HepG2 (cell line): ENCODE results near the gene HES2. TPM values are rescaled to one million over a fixed set of nuclear protein-coding genes. Genes with fewer than 3 reads are reported as not detected.

Experiments
- ATAC-seq: fragments of 200-7000 bp; cut with Tn5 transposase; 3 replicates; pipeline ENCODE4 v1.9.1; 2020; ENCODE audit warnings: mild to moderate bottlenecking, moderate library complexity
- BruUV-seq: library from RNA; stranded (reverse); fragments of 400-500 nt; replicated peaks from 2 replicates; lab custom pipeline; 2021; lab: Mats Ljungman, UMichigan
- CTCF ChIA-PET: fragments of 300-600 bp; formaldehyde crosslinking; extraction: SDS; loops from one replicate; lab custom pipeline; 2021; ENCODE audit warnings: low total read pairs, inconsistent platforms, low intra/inter-chr PET ratio; lab: Yijun Ruan, JAX
- POLR2A ChIA-PET: fragments of 350-600 bp; sonication (Branson Sonifier 250); formaldehyde crosslinking; loops from one replicate; lab custom pipeline; 2020; ENCODE audit warnings: antibody characterized with exemption, inconsistent platforms; lab: Yijun Ruan, JAX
- DNase-seq: peaks from one replicate; pipeline ENCODE4 v3.0.0-alpha.2; 2015; ENCODE audit warnings: low spot score
- FAIRE-seq: peaks from 3 replicates; lab custom pipeline; 2011; peaks lifted over from hg19 to GRCh38; lab: Jason Lieb, UNC
- H2AFZ ChIP-seq: one replicate; pipeline ENCODE4 v1.6.1; 2011; ENCODE audit warnings: low read length, inconsistent platforms
- H3K27ac ChIP-seq: fragments of 300-600 bp; 3 replicates; pipeline ENCODE4 v1.8.0; 2011; ENCODE audit warnings: mixed run types, mild to moderate bottlenecking, mixed read lengths, low read length, inconsistent platforms; ENCODE audit not compliant: insufficient read depth; ENCODE audit errors: extremely low read length
- H3K27me3 ChIP-seq, 2 experiments: fragments of 200-600 bp in 1 of 2; 2 replicates in 1 of 2; 3 replicates in 1 of 2; pipeline versions ENCODE4 v1.6.0 to v1.8.0; 2011; ENCODE audit warnings: low read length in 2 of 2, mild to moderate bottlenecking in 2 of 2, moderate library complexity in 2 of 2, inconsistent platforms in 1 of 2; ENCODE audit not compliant: insufficient read depth in 2 of 2, control insufficient read depth in 1 of 2
- H3K36me3 ChIP-seq, 2 experiments: fragments of 200-600 bp in 1 of 2; replicated peaks in 1 of 2; 2 replicates in 1 of 2; 3 replicates in 1 of 2; pipeline versions ENCODE4 v1.5.1 to v1.8.0; 2011; ENCODE audit warnings: low read length in 2 of 2, inconsistent platforms in 1 of 2; ENCODE audit not compliant: insufficient read depth in 2 of 2, control insufficient read depth in 1 of 2
- H3K4me1 ChIP-seq: 2 replicates; pipeline ENCODE4 v1.5.1; 2012; ENCODE audit warnings: low read length, inconsistent platforms; ENCODE audit not compliant: insufficient read depth
- H3K4me2 ChIP-seq: 2 replicates; pipeline ENCODE4 v1.6.0; 2011; ENCODE audit warnings: low read depth, low read length, inconsistent platforms
- H3K4me3 ChIP-seq, 3 experiments: fragments of 200-600 bp in 1 of 3; sonication (generic), shearing (Covaris generic) in 1 of 3; replicated peaks in 1 of 3; 2 replicates each; pipeline ENCODE4 v1.5.1; 2011 to 2016; ENCODE audit warnings: low read length in 3 of 3, inconsistent platforms in 2 of 3, low read depth in 2 of 3, mild to moderate bottlenecking in 2 of 3, control low read depth in 1 of 3, mixed read lengths in 1 of 3; ENCODE audit not compliant: insufficient read depth in 1 of 3
- H3K79me2 ChIP-seq: one replicate; pipeline ENCODE4 v1.6.1; 2011; ENCODE audit warnings: low read length, inconsistent platforms; ENCODE audit not compliant: insufficient read depth
- H3K9ac ChIP-seq: 2 replicates; pipeline ENCODE4 v1.6.0; 2011; ENCODE audit warnings: mild to moderate bottlenecking, low read depth, low read length, inconsistent platforms; ENCODE audit not compliant: insufficient read depth
- H3K9me3 ChIP-seq: 2 replicates; pipeline ENCODE4 v1.5.1; 2012; ENCODE audit warnings: mild to moderate bottlenecking, low read length
- H4K20me1 ChIP-seq: 2 replicates; pipeline ENCODE4 v1.6.0; 2011; ENCODE audit warnings: inconsistent platforms, mild to moderate bottlenecking, low read length, moderate library complexity; ENCODE audit not compliant: insufficient read depth
- AKAP8 ChIP-seq: sonication (generic); formaldehyde crosslinking; IDR thresholded peaks from 2 replicates; pipeline ENCODE4 v1.5.1; 2020; ENCODE audit warnings: mild to moderate bottlenecking, missing genetic modification reagents
- ATAD3A ChIP-seq: sonication (generic); formaldehyde crosslinking; IDR thresholded peaks from 2 replicates; pipeline ENCODE4 v1.4.0; 2020; ENCODE audit warnings: missing genetic modification reagents
- CHD2 ChIP-seq: IDR thresholded peaks from 2 replicates; pipeline ENCODE4 v1.6.1; 2011; ENCODE audit warnings: low read depth, low read length, improper control_type of control experiment
- CREB1 ChIP-seq, 2 experiments: fragments of 450-650 bp in 1 of 2; IDR thresholded peaks; 2 replicates each; pipeline ENCODE4 v1.6.1; 2016 to 2017; ENCODE audit warnings: control low read depth in 1 of 2, mild to moderate bottlenecking in 1 of 2, missing compliant biosample characterization in 1 of 2, missing genetic modification characterization in 1 of 2
- EED ChIP-seq: sonication (generic); formaldehyde crosslinking; IDR thresholded peaks from 2 replicates; pipeline ENCODE4 v1.5.0; 2020; ENCODE audit warnings: mild to moderate bottlenecking, missing genetic modification reagents
- KDM2A ChIP-seq: sonication (generic); formaldehyde crosslinking; IDR thresholded peaks from 2 replicates; pipeline ENCODE4 v1.4.0; 2020; ENCODE audit warnings: low read depth, missing genetic modification reagents, borderline replicate concordance
- NR2F6 ChIP-seq, 2 experiments: IDR thresholded peaks; 2 replicates each; pipeline ENCODE4 v1.6.1; 2016; ENCODE audit warnings: antibody characterized with exemption in 1 of 2, mild to moderate bottlenecking in 1 of 2
- RBFOX2 ChIP-seq: fragments of 200-400 bp; formaldehyde crosslinking; IDR thresholded peaks from 2 replicates; pipeline ENCODE4 v1.6.1; 2017; ENCODE audit warnings: low read depth, mild to moderate bottlenecking, low read length
- SPEN ChIP-seq: sonication (generic); formaldehyde crosslinking; IDR thresholded peaks from 2 replicates; pipeline ENCODE4 v1.5.1; 2020; ENCODE audit warnings: low read depth, mild to moderate bottlenecking, missing genetic modification reagents
- ZNF670 ChIP-seq: sonication (generic); formaldehyde crosslinking; IDR thresholded peaks from 2 replicates; pipeline ENCODE4 v1.8.0; 2022; ENCODE audit warnings: mild to moderate bottlenecking, missing genetic modification reagents, borderline replicate concordance
- ZNF709 ChIP-seq: sonication (generic); formaldehyde crosslinking; IDR thresholded peaks from 2 replicates; pipeline ENCODE4 v1.5.0; 2020; ENCODE audit warnings: mild to moderate bottlenecking, missing genetic modification reagents
- ZSCAN20 ChIP-seq: sonication (generic); formaldehyde crosslinking; IDR thresholded peaks from 2 replicates; pipeline ENCODE4 v1.4.0; 2020; ENCODE audit warnings: missing genetic modification reagents, mild to moderate bottlenecking, borderline replicate concordance
- WGBS: methylation state at CpG from one replicate; pipeline ENCODE4 v1.1.6; 2017; ENCODE audit warnings: low lambda C conversion rate; 5-methylcytosine and 5-hydroxymethylcytosine counted together
- in situ Hi-C: cut with HindIII; loops from 2 replicates; pipeline ENCODE4 v1.10.0; 2017; ENCODE audit warnings: low pct_unique_long_range_greater_than_20kb; ENCODE audit not compliant: extremely low pct_ligation_motif_present
- intact Hi-C: fragments of 100-400 bp; cut with micrococcal nuclease; formaldehyde crosslinking; loops from one replicate; pipeline ENCODE4 v1.10.0; 2022; ENCODE audit not compliant: unreplicated experiment
- polyA plus RNA-seq, 8 experiments: library from polyadenylated mRNA; depleted of rRNA in 3 of 8; stranded (reverse) in 7 of 8; unstranded in 1 of 8; fragments of >200 nt; fragmentation: Illumina TruSeq in 4 of 8; extraction: Trizol in 4 of 8; gene quantifications; 2 replicates each; pipeline versions ENCODE4 v1.2.1 to v1.2.3, GENCODE V29; 2011 to 2016; ENCODE audit warnings: low read depth in 4 of 8, missing spikeins in 1 of 8, mixed read lengths in 1 of 8; ENCODE audit not compliant: insufficient read depth in 1 of 8
- total RNA-seq, 5 experiments: library from RNA; depleted of rRNA; stranded (reverse); fragments of >200 nt; fragmentation: Illumina TruSeq; extraction: Trizol; gene quantifications; 2 replicates each; pipeline ENCODE4 v1.2.3, GENCODE V29; 2016; ENCODE audit warnings: low read depth in 1 of 5
- TF ChIP-seq, protein P1 (sequence below): sonication (generic); formaldehyde crosslinking; IDR thresholded peaks from 2 replicates; pipeline ENCODE4 v1.4.0; 2020; ENCODE audit warnings: missing genetic modification reagents
- TF ChIP-seq, protein P2 (sequence below): IDR thresholded peaks from 2 replicates; pipeline ENCODE4 v1.6.1; 2016; ENCODE audit warnings: low read depth, missing genetic modification reagents, missing compliant biosample characterization
- TF ChIP-seq, protein P3 (sequence below): sonication (generic); formaldehyde crosslinking; IDR thresholded peaks from 2 replicates; pipeline ENCODE4 v1.8.0; 2022; ENCODE audit warnings: mild to moderate bottlenecking, missing genetic modification reagents, moderate library complexity

Gene HES2
- total and polyA plus RNA-seq, 2 of the 13 experiments (the other 11 are each of a cell fraction or from before 2014, with no cell fraction given), result 0.11 to 0.17 TPM

DNA sequence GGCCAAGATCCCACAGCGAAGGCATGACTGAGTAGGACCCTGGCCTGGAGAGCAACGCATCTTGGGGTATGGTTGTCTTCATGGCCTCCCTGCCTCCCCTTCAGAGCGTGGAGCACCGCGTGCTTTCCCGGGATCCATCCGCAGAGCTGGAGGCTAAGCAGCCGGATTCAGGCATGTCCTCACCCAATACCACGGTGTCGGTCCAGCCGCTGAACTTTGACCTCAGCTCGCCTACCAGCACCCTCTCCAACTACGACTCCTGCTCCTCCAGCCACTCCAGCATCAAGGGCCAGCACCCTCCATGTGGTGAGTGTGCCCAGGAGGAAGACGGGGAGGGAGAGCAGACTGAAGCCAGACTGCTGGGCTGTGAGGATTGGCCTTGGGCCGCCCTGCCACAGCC is 24.7 kb upstream of the HES2 start (continued):
- TF ChIP-seq SPEN (CRISPR knock-in tag) (no peak), ATAD3A (CRISPR knock-in tag) (no peak), NR2F6 (IDR thresholded peaks at IDR 0.05) (no peak), NR2F6 (CRISPR knock-in tag; IDR thresholded peaks at IDR 0.05) (0 out of 2 replicates have a peak, but pooled peaks have one; percentile 21), CREB1 (IDR thresholded peaks at IDR 0.05) (no peak), CREB1 (CRISPR knock-in tag; IDR thresholded peaks at IDR 0.05) (no peak), ZSCAN20 (CRISPR knock-in tag) (no peak), EED (CRISPR knock-in tag) (no peak), ZNF670 (CRISPR knock-in tag) (no peak), ZNF709 (CRISPR knock-in tag) (no peak), CHD2 (no peak)
- TF ChIP-seq, protein P1, sequence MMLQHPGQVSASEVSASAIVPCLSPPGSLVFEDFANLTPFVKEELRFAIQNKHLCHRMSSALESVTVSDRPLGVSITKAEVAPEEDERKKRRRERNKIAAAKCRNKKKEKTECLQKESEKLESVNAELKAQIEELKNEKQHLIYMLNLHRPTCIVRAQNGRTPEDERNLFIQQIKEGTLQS (CRISPR knock-in tag), result no peak

DNA sequence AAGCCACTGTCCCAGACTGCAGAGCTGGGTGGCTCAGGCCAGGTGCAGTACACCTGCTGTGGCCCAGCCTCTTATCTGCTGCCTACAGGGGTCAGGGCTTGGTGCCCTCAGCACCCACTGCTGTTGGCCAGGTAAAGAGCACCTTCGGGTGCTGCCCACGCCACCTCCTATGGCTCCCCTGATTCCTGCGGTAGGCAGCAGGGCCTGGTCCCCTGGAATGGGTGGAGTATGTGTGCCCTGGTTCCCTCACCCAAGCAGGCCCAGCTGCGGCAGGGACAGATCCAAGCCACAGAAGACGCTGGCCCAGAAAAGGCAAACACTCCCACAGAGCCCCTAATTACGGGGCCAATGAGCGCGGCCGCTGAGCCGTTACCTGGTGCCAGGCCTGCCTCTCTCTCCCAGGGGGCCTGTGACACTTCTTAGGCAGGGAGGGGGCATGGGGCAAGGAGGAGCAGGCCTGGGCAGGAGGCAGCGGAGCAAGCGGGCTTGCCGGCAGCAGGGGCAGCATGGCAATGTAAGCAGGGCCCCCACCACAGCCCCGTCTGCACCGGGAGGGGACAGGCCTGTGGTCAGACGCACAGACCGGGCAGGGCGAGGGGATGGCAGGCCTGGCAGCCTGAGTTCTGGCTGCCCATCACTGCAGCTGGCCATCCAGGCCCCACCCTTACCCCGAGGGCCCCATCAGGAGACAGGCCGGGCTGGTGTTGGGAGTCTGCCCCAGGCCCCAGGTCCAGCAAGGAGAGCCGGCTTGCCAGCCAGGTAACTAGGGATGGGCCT is 23.8 kb upstream of the HES2 start:
- ATAC-seq, result no peak
- Histone ChIP-seq H2AFZ (no peak overlapping the region), H3K27ac (no peak overlapping the region), H3K9me3 (no peaks in the 10 kb centered on the region), H3K4me2 (peak overlapping the region; percentile 73), H3K4me1 (peaks cover 46% of the 10 kb centered on the region), H3K9ac (no peak overlapping the region), H3K79me2 (peaks cover 4% of the 10 kb centered on the region), H3K4me3 (no peak overlapping the region; a peak in 1 of 6 replicates), H4K20me1 (no peaks in the 10 kb centered on the region), H3K36me3 (no peaks in the 10 kb centered on the region), H3K27me3 (peaks cover 0 to 1% of the 10 kb centered on the region in 2 experiments; a peak in 2 of 5 replicates)
- no peak for FAIRE-seq
- in situ Hi-C loops (no loop called here), intact Hi-C loops (loop anchor here (10.0 kb wide), 1 partner anchor 649 kb away; no protein-coding TSS in a partner anchor)
- TF ChIP-seq AKAP8 (CRISPR knock-in tag), result peak; percentile 49; the same call in 1 of the 2 replicates
- TF ChIP-seq KDM2A (CRISPR knock-in tag), result 0 out of 2 replicates have a peak, but pooled peaks have one; percentile 9
- 0 out of 2 replicates have a peak, but pooled peaks have one; percentile 27 for TF ChIP-seq RBFOX2
- TF ChIP-seq, protein P2, sequence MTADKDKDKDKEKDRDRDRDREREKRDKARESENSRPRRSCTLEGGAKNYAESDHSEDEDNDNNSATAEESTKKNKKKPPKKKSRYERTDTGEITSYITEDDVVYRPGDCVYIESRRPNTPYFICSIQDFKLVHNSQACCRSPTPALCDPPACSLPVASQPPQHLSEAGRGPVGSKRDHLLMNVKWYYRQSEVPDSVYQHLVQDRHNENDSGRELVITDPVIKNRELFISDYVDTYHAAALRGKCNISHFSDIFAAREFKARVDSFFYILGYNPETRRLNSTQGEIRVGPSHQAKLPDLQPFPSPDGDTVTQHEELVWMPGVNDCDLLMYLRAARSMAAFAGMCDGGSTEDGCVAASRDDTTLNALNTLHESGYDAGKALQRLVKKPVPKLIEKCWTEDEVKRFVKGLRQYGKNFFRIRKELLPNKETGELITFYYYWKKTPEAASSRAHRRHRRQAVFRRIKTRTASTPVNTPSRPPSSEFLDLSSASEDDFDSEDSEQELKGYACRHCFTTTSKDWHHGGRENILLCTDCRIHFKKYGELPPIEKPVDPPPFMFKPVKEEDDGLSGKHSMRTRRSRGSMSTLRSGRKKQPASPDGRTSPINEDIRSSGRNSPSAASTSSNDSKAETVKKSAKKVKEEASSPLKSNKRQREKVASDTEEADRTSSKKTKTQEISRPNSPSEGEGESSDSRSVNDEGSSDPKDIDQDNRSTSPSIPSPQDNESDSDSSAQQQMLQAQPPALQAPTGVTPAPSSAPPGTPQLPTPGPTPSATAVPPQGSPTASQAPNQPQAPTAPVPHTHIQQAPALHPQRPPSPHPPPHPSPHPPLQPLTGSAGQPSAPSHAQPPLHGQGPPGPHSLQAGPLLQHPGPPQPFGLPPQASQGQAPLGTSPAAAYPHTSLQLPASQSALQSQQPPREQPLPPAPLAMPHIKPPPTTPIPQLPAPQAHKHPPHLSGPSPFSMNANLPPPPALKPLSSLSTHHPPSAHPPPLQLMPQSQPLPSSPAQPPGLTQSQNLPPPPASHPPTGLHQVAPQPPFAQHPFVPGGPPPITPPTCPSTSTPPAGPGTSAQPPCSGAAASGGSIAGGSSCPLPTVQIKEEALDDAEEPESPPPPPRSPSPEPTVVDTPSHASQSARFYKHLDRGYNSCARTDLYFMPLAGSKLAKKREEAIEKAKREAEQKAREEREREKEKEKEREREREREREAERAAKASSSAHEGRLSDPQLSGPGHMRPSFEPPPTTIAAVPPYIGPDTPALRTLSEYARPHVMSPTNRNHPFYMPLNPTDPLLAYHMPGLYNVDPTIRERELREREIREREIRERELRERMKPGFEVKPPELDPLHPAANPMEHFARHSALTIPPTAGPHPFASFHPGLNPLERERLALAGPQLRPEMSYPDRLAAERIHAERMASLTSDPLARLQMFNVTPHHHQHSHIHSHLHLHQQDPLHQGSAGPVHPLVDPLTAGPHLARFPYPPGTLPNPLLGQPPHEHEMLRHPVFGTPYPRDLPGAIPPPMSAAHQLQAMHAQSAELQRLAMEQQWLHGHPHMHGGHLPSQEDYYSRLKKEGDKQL, result no peak
- TF ChIP-seq, protein P3, sequence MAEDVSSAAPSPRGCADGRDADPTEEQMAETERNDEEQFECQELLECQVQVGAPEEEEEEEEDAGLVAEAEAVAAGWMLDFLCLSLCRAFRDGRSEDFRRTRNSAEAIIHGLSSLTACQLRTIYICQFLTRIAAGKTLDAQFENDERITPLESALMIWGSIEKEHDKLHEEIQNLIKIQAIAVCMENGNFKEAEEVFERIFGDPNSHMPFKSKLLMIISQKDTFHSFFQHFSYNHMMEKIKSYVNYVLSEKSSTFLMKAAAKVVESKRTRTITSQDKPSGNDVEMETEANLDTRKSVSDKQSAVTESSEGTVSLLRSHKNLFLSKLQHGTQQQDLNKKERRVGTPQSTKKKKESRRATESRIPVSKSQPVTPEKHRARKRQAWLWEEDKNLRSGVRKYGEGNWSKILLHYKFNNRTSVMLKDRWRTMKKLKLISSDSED (CRISPR knock-in tag), result no peak
- ChIA-PET CTCF (no interaction called here), POLR2A (no interaction called here)
- DNase-seq, result no peak
- WGBS, result no CpG with 5 or more reads among the region's 21 CpGs
- no TSS peak for BruUV-seq
